HepG2 (cell line): ENCODE results near the gene TTC39C. TPM values are rescaled to one million over a fixed set of nuclear protein-coding genes. Genes with fewer than 3 reads are reported as not detected.

Source experiments
- ATAC-seq: fragments of 200-7000 bp; cut with Tn5 transposase; 3 replicates; pipeline ENCODE4 v1.9.1; 2020; ENCODE audit warnings: mild to moderate bottlenecking, moderate library complexity
- BruUV-seq: library from RNA; stranded (reverse); fragments of 400-500 nt; replicated peaks from 2 replicates; lab custom pipeline; 2021; lab: Mats Ljungman, UMichigan
- CTCF ChIA-PET: fragments of 300-600 bp; formaldehyde crosslinking; extraction: SDS; loops from one replicate; lab custom pipeline; 2021; ENCODE audit warnings: low total read pairs, inconsistent platforms, low intra/inter-chr PET ratio; lab: Yijun Ruan, JAX
- POLR2A ChIA-PET: fragments of 350-600 bp; sonication (Branson Sonifier 250); formaldehyde crosslinking; loops from one replicate; lab custom pipeline; 2020; ENCODE audit warnings: antibody characterized with exemption, inconsistent platforms; lab: Yijun Ruan, JAX
- DNase-seq: peaks from one replicate; pipeline ENCODE4 v3.0.0-alpha.2; 2015; ENCODE audit warnings: low spot score
- FAIRE-seq: peaks from 3 replicates; lab custom pipeline; 2011; peaks lifted over from hg19 to GRCh38; lab: Jason Lieb, UNC
- H2AFZ ChIP-seq: one replicate; pipeline ENCODE4 v1.6.1; 2011; ENCODE audit warnings: low read length, inconsistent platforms
- H3K27ac ChIP-seq: fragments of 300-600 bp; 3 replicates; pipeline ENCODE4 v1.8.0; 2011; ENCODE audit warnings: mixed run types, mild to moderate bottlenecking, mixed read lengths, low read length, inconsistent platforms; ENCODE audit not compliant: insufficient read depth; ENCODE audit errors: extremely low read length
- H3K27me3 ChIP-seq, 2 experiments: fragments of 200-600 bp in 1 of 2; 2 replicates in 1 of 2; 3 replicates in 1 of 2; pipeline versions ENCODE4 v1.6.0 to v1.8.0; 2011; ENCODE audit warnings: low read length in 2 of 2, mild to moderate bottlenecking in 2 of 2, moderate library complexity in 2 of 2, inconsistent platforms in 1 of 2; ENCODE audit not compliant: insufficient read depth in 2 of 2, control insufficient read depth in 1 of 2
- H3K36me3 ChIP-seq, 2 experiments: fragments of 200-600 bp in 1 of 2; replicated peaks in 1 of 2; 2 replicates in 1 of 2; 3 replicates in 1 of 2; pipeline versions ENCODE4 v1.5.1 to v1.8.0; 2011; ENCODE audit warnings: low read length in 2 of 2, inconsistent platforms in 1 of 2; ENCODE audit not compliant: insufficient read depth in 2 of 2, control insufficient read depth in 1 of 2
- H3K4me1 ChIP-seq: 2 replicates; pipeline ENCODE4 v1.5.1; 2012; ENCODE audit warnings: low read length, inconsistent platforms; ENCODE audit not compliant: insufficient read depth
- H3K4me2 ChIP-seq: 2 replicates; pipeline ENCODE4 v1.6.0; 2011; ENCODE audit warnings: low read depth, low read length, inconsistent platforms
- H3K4me3 ChIP-seq, 3 experiments: fragments of 200-600 bp in 1 of 3; sonication (generic), shearing (Covaris generic) in 1 of 3; replicated peaks in 1 of 3; 2 replicates each; pipeline ENCODE4 v1.5.1; 2011 to 2016; ENCODE audit warnings: low read length in 3 of 3, inconsistent platforms in 2 of 3, low read depth in 2 of 3, mild to moderate bottlenecking in 2 of 3, control low read depth in 1 of 3, mixed read lengths in 1 of 3; ENCODE audit not compliant: insufficient read depth in 1 of 3
- H3K79me2 ChIP-seq: one replicate; pipeline ENCODE4 v1.6.1; 2011; ENCODE audit warnings: low read length, inconsistent platforms; ENCODE audit not compliant: insufficient read depth
- H3K9ac ChIP-seq: 2 replicates; pipeline ENCODE4 v1.6.0; 2011; ENCODE audit warnings: mild to moderate bottlenecking, low read depth, low read length, inconsistent platforms; ENCODE audit not compliant: insufficient read depth
- H3K9me3 ChIP-seq: 2 replicates; pipeline ENCODE4 v1.5.1; 2012; ENCODE audit warnings: mild to moderate bottlenecking, low read length
- H4K20me1 ChIP-seq: 2 replicates; pipeline ENCODE4 v1.6.0; 2011; ENCODE audit warnings: inconsistent platforms, mild to moderate bottlenecking, low read length, moderate library complexity; ENCODE audit not compliant: insufficient read depth
- CSRNP1 ChIP-seq: sonication (generic); formaldehyde crosslinking; IDR thresholded peaks from 2 replicates; pipeline ENCODE4 v1.8.1; 2023; ENCODE audit warnings: mild to moderate bottlenecking, missing genetic modification reagents
- GZF1 ChIP-seq: sonication (generic); formaldehyde crosslinking; IDR thresholded peaks from 2 replicates; pipeline ENCODE4 v1.5.1; 2020; ENCODE audit warnings: mild to moderate bottlenecking, missing genetic modification reagents
- HCFC1 ChIP-seq: fragments of 150-350 bp; IDR thresholded peaks from 2 replicates; pipeline ENCODE4 v1.6.1; 2014; ENCODE audit warnings: low read depth, low read length
- ZBTB49 ChIP-seq: sonication (generic); formaldehyde crosslinking; IDR thresholded peaks from 2 replicates; pipeline ENCODE4 v1.4.0; 2020; ENCODE audit warnings: missing genetic modification reagents, borderline replicate concordance
- ZNF329 ChIP-seq: sonication (generic); formaldehyde crosslinking; IDR thresholded peaks from 2 replicates; pipeline ENCODE4 v1.9.0; 2021; ENCODE audit warnings: low read depth, mild to moderate bottlenecking, missing genetic modification reagents
- ZNF652 ChIP-seq: IDR thresholded peaks from 2 replicates; pipeline ENCODE4 v1.6.1; 2016; ENCODE audit warnings: low read depth, borderline replicate concordance
- ZNF776 ChIP-seq: sonication (generic); formaldehyde crosslinking; IDR thresholded peaks from 2 replicates; pipeline ENCODE4 v1.4.0; 2020; ENCODE audit warnings: mild to moderate bottlenecking, missing genetic modification reagents
- WGBS: methylation state at CpG from one replicate; pipeline ENCODE4 v1.1.6; 2017; ENCODE audit warnings: low lambda C conversion rate; 5-methylcytosine and 5-hydroxymethylcytosine counted together
- in situ Hi-C: cut with HindIII; loops from 2 replicates; pipeline ENCODE4 v1.10.0; 2017; ENCODE audit warnings: low pct_unique_long_range_greater_than_20kb; ENCODE audit not compliant: extremely low pct_ligation_motif_present
- intact Hi-C: fragments of 100-400 bp; cut with micrococcal nuclease; formaldehyde crosslinking; loops from one replicate; pipeline ENCODE4 v1.10.0; 2022; ENCODE audit not compliant: unreplicated experiment
- polyA plus RNA-seq, 8 experiments: library from polyadenylated mRNA; depleted of rRNA in 3 of 8; stranded (reverse) in 7 of 8; unstranded in 1 of 8; fragments of >200 nt; fragmentation: Illumina TruSeq in 4 of 8; extraction: Trizol in 4 of 8; gene quantifications; 2 replicates each; pipeline versions ENCODE4 v1.2.1 to v1.2.3, GENCODE V29; 2011 to 2016; ENCODE audit warnings: low read depth in 4 of 8, missing spikeins in 1 of 8, mixed read lengths in 1 of 8; ENCODE audit not compliant: insufficient read depth in 1 of 8
- total RNA-seq, 5 experiments: library from RNA; depleted of rRNA; stranded (reverse); fragments of >200 nt; fragmentation: Illumina TruSeq; extraction: Trizol; gene quantifications; 2 replicates each; pipeline ENCODE4 v1.2.3, GENCODE V29; 2016; ENCODE audit warnings: low read depth in 1 of 5

Gene TTC39C
- total and polyA plus RNA-seq, 2 of the 13 experiments (the other 11 are each of a cell fraction or from before 2014, with no cell fraction given): 19.1 to 25.9 TPM

GRCh38 chr18:24010673-24011072 is 3.9 kb upstream of the TTC39C start (continued):
- TF ChIP-seq ZNF776 (CRISPR knock-in tag) (no peak), CSRNP1 (CRISPR knock-in tag) (no peak), HCFC1 (no peak), GZF1 (CRISPR knock-in tag) (no peak)

GRCh38 chr18:24011123-24011917 is 3.2 kb upstream of the TTC39C start:
- in situ Hi-C loops: no loop called here
- Histone ChIP-seq H3K27me3 (peaks cover 0 to 36% of the 10 kb centered on the region in 2 experiments; a peak in 3 of 5 replicates), H4K20me1 (no peaks in the 10 kb centered on the region), H3K79me2 (peaks cover 4% of the 10 kb centered on the region), H3K9me3 (no peaks in the 10 kb centered on the region), H3K36me3 (no peaks in the 10 kb centered on the region), H2AFZ (no peak overlapping the region), H3K4me3 (no peak overlapping the region), H3K9ac (no peak overlapping the region), H3K4me1 (peaks cover 10% of the 10 kb centered on the region), H3K4me2 (no peak overlapping the region), H3K27ac (no peak overlapping the region)
- CTCF ChIA-PET: no interaction called here
- intact Hi-C loops: no loop called here
- 45% methylated on average over 5 of the region's 5 CpGs for WGBS
- FAIRE-seq: no peak
- ATAC-seq: no peak
- POLR2A ChIA-PET: no interaction called here
- no peak for DNase-seq
- BruUV-seq: no TSS peak
- TF ChIP-seq ZNF329 (CRISPR knock-in tag) (no peak), ZBTB49 (CRISPR knock-in tag) (no peak), ZNF652 (CRISPR knock-in tag) (no peak)
